ENCODE measurements around the gene MSI1.

Gene MSI1

DNA sequence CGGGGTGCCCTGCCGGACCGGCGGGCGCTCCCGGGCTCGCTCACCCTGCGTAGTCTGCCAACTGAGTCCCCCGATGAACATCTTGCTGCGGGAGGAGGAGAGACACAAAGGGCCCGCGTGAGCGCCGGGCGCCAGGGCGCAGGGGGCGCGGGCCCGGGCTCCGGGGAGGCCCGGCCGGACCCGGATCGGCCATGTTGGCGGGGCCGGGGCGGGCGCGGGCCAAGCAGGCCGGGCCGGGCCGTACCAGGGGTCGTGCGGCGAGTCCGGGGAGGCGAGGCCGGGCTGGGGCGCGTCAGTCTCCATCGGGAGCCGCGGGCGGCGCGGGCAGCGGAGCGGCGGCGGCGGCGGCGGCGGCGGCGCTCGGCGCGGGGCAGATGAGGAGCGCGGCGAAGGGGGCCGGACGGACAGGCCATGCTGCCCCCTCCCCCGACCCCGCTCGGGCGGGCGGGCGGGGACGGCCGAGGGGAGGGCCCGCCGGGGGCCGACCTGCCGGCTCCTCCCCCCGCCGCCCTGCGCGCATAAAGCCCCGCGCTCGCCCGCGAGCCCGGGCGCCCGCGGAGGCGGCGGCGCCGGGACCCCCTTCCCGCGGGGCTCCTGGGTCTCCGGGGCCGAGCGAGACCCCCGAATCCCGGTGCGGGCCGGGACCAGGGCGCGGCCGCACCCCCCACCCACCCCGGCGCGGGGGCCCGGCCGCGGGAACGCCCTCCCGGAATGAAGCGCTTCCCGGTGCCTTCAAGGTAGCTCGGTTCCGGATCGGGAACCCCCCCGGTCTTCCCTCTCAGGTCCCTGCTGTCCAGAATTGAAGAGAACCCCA, at the start of gene MSI1:
Gene MSI1 (minus strand): TSS at position 376 of the 814 bp plus-strand sequence. CDS start 73 bp downstream, at position 303.
- DNase-seq (ENCODE audit: extremely low spot score, insufficient read length, low read depth), result no peak
- no peak for FAIRE-seq

DNA sequence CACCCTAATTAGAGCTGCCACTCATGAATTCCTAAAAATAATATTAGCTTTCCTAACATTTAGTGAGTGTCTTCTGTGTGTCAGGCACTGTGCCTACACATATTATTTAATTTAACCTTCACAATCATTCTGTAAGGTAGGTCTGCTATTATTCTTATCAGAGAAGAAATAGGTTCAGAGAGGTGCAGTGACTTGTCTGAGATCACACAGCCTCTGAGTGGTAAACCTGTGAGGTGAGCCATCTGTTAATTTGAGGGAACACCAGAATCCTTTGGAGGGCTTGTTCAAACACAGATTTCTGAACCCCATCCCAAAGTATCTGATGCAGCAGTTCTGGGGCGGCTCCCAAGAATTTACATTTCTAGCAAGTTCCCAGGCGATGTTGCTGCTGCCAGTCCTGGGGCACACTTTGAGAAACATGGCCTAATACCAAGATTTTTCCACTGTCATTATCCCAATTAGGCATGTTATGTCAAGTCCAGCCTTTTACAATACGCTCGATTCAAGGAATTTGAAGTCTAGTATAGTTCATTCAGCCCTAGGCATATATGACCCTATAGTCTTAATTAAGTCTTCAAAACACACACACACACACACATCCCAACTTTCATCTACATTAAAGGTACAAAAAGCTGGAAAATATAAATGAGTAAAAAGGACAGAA, 49.1 kb upstream of the MSI1 start:
- DNase-seq (ENCODE audit: extremely low spot score, insufficient read length, low read depth) (no peak), FAIRE-seq (no peak)

DNA sequence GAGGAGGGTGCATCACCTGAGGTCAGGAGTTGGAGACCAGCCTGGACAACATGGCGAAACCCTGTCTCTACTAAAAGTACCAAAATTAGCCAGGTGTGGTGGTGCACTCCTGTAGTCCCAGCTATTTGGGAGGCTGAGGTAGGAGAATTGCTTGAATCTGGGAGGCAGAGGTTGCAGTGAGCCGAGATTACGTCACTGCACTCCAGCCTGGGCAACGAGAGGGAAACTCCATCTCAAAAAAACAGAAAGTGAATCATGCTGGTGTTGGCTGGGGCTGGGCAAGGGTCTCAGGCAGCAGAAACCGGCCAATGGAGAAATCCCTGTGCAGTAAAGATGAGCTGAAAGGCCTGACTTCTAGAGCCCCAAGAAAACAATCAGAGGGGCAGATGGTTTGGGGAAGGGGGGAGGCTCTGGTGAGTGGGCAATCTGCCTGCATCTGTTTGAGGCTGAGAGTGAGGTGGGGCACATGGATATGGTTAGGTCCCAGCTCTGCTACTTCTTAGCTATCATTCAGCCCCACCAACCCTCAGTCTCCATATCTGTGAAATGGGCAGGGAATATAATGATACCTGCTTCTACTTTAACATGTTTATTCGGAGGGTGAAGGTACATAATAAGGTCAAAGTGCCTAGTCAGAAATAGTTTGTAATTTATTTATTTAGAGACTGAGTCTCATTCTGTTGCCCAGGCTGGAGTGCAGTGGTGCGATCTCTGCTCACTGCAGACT, 47.7 kb upstream of the MSI1 start:
- no peak for DNase-seq (ENCODE audit: extremely low spot score, insufficient read length, low read depth)
- FAIRE-seq, result no peak

DNA sequence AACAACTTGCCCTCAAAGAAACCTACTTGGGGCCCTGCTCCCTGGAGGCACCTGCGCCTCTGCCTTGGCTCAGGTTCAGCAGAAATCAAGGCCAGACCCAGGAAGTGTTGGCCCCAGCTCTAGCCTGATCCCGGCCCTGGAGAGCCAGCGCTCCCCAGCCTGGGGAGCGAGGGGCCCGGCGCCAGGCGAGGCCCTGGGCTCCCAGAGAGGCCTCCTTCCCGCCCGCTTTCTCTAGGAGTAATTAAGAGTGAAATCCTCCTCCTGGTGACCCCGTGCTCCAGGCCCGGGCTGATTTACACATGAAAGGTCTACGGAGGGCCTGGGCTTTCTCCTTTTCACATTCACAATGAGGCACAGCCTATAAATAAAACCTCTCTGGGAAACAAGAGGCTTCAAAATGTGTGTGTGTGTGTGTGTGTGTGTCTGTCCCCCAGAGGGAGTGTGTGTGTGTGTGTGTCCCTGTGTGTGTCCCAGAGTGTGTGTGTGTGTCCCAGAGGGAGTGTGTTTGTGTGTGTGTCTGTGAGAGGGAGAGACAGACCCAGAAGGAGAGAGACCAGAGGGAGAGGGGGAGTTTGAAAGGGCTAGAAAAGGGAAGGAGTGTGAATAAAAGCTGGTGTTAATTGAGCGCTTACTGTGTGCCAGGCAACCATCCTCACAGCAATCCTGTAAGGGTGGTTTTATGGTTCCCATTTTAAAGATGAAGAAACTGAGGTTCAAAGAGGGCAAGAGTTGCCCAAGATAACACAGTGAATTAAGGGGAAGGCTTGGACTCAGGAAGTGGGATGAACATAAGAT, 45.1 kb upstream of the MSI1 start:
- DNase-seq (ENCODE audit: extremely low spot score, insufficient read length, low read depth) (no peak), FAIRE-seq (no peak)

DNA sequence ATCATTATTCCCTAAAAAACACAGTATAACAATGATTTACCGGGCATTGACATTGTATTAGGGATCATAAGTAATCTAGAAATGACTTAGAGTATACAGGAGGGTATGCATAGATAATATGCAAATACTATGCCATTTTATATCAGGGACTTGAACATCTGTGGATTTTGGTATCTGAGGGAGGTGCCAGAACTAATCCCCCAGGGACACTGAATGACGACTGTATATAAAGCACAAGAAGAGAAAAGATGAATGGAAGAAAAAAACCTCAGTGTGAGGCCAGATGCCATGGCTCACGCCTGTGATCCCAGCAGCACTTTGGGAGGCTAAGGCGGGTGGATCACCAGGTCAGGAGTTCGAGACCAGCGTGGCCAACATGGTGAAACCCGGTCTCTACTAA, 43.5 kb upstream of the MSI1 start:
- DNase-seq (ENCODE audit: extremely low spot score, insufficient read length, low read depth) (no peak), FAIRE-seq (no peak)

DNA sequence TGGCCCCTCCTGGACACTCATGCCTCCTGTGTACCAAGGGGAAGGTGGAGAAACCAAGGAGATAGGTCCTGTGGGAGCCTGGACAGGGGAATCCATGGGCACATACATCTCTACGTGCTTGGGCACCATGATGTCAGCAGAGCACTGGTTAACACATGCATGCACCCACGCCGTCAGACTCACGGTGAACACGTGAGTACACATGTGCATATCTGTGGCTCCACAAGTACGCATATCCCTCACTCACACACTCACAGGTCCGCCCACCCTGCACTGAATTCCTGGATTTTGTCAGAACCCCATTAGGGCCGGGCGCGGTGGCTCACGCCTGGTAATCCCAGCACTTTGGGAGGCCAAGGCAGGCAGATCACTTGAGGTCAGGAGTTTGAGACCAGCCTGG, 39.8 kb upstream of the MSI1 start:
- no peak for FAIRE-seq
- no peak for DNase-seq (ENCODE audit: extremely low spot score, insufficient read length, low read depth)

DNA sequence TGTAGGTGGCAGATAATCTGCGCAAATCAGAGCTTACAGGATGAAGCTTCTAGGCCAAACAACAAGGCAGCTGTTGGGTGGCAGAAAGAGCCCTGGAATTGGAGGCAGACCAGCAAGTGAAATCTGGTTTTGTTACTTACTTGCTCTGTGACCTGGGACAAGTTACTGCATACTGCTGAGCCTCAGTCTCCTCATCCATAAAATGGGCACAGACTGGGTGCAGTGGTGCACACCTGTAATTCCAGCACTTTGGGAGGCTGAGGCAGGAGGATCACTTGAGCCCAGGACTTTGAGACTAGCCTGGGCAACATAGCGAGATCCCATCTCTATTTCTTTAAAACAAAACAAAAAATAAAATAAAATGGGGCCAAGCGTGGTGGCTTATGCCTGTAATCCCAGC, 37.6 kb upstream of the MSI1 start:
- FAIRE-seq (no peak), DNase-seq (ENCODE audit: extremely low spot score, insufficient read length, low read depth) (no peak)

DNA sequence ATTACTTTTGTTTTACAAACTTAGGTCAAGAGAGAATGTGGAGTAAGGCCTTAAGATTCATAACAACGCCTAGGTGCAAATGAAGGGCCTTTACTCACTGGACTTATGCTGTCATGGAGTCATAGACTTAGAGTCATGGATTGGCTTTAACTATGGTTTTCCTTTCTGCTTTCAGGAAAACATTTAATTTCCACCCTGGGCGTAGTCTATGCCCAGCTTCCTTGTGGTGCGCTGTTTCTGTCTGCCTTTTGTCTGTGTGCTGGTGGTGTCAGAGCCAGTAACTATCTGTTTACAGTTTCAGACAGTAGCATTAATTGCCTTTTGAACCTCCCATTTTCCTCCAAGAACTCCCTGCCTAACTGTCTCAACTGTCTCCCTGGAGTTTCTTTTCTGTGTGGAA, 37.1 kb upstream of the MSI1 start:
- no peak for FAIRE-seq

DNA sequence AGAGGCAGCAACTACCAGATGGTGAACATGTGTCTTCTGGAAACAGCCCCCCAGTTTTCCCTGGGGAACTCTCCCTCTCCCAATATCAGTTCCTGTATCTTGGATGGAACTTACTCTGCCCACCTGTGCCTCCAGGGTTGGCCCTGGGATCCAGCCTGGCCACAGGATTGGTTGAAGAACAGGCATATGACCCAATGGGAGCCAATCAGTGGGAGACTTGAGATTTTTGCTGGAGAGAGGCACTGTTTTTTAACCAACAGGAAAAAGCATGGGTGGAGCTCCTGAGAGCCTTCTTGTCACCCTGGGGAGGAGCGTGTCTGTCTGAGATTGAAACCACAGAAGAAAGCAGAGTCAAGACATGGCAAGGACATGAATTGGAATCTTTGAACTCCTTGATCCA, 35.3 kb upstream of the MSI1 start:
- FAIRE-seq, result no peak
- no peak for DNase-seq (ENCODE audit: extremely low spot score, insufficient read length, low read depth)

More for the DNA sequence above, 37.1 kb upstream of the MSI1 start:
- DNase-seq (ENCODE audit: extremely low spot score, insufficient read length, low read depth), result no peak

DNA sequence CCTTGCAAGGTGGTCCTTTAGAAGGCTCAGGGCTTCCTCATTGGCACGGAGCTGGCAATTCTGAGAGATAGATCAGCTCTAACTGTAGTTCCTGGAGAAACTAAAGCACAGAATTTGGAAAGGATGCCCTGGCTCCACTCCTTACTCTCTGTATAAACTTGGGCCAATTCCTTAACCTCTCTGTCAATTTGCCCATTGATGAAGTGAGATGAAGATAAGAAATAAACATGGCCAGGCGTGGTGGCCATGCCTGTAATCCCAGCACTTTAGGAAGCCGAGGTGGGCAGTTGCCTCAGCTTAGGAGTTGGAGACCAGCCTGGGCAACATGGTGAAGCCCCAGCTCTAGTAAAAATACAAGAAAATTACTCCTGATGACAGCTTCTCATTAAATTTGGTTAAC, 34.9 kb upstream of the MSI1 start:
- FAIRE-seq, result no peak
- no peak for DNase-seq (ENCODE audit: extremely low spot score, insufficient read length, low read depth)

DNA sequence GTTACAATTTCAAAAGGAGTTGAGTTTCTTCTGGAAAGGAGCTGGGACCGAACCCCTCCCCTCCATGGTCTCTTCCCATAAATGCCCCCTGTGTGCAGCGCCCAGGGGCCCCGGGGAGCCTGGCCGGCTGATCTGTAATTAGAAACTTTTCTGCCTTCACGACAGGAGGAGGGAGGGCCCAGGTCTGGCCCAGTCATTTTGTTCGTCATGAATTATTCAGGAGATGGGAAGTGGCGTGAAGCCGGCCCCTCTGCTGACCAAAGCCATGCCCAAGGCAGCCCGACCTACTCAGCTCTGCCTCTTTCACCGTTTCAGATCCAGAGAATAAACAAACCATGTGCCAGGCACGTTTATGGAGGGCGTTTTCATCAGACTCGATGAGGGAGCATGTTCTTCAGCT, 33.3 kb upstream of the MSI1 start:
- DNase-seq (ENCODE audit: extremely low spot score, insufficient read length, low read depth) (no peak), FAIRE-seq (no peak)

DNA sequence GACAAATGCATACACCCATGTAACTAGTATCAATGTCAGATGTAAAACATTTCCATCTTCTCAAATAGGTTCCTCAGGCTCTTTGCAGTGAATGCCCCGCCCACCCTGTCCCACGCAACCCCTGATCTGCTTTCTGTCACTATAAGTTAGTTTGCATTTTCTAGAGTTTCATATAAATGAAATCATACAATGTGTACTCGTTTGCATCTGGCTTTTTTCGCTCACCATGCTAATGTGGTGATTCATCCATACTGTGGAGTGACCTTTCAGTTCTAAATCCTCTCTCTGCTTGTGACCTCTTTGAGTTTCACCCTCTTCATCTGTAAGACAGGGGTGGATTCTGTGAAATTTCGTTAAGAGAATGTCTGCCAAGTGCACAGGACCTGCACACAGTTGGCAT, 30.6 kb upstream of the MSI1 start:
- FAIRE-seq (no peak), DNase-seq (ENCODE audit: extremely low spot score, insufficient read length, low read depth) (no peak)

DNA sequence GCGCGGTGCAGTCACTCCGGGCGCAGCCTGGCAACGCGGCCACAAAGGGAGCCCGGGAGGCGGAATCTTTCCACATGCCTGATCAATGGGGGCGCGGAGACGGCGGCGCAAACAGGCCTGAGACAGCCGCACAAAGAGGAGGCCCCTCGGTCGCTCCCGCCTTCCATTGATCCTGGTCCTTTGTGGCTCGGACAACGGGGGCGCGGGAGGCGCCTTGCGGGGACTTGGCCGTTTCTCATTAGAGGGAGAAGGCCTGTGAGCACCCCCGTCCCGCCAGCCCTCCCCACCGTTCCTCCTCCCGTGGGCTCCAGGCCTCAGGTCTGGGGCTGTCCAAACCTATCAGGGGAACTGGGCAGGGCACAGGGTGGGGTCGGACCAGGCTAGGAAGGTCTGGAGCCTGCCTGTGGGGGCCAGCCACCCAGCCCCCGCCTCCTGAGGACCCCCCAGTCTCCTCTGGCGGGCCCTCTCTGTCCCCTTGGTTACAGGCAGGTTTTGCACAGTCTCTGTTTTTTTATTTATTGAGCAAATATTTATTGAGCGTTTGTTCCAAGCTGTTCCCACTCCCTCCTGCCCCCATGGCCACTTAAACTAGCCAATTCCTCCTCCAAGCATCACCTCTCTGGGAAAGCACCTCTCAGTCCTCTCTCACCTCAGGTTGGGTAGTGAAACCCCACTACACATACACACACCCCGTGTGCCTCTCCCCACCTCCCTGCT, 29.0 kb upstream of the MSI1 start:
- FAIRE-seq, result no peak

DNA sequence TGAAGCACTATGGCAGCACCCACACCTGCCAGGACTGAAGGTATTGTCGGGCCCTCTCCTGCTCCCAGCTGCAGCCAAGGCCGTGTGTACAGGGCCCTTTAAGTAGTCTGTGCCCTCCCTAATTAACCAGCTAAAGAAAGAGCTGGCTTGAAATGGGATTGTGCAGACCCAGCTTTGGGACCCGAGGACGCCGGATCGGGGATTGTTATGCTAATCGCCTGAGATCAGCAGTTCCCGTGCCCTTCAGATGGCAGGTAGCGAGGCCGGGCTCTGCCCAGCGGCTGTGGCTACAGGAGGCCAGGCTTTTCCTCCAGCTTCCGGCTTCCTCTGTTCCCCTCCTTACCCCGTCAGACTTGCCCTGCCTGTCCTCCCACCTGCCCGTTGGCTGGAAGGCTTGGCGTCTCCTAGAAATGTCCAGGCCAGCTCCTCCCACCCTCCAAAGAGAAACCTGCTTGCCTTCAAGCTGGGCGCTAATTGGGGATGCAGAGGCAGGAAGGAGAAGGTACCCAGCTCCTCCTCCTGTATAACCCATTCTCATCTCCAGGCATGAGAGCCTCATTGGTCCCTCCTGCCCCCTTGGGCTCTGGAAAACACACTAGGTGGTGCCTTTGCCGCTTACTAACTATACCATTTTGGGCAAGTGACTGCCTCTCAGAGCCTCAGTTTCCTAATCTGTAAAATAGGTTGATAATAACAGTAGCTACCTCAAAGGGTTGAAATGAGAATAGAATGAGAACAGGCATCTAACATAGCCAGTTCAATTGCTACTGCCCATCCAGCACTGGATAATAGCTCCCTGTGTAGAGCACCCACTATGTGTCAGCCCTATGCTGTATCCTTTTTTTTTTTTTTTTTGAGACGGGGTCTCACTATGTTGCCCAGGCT, 25.8 kb upstream of the MSI1 start:
- DNase-seq (ENCODE audit: extremely low spot score, insufficient read length, low read depth) (no peak), FAIRE-seq (no peak)

More for the DNA sequence above, 29.0 kb upstream of the MSI1 start:
- no peak for DNase-seq (ENCODE audit: extremely low spot score, insufficient read length, low read depth)

DNA sequence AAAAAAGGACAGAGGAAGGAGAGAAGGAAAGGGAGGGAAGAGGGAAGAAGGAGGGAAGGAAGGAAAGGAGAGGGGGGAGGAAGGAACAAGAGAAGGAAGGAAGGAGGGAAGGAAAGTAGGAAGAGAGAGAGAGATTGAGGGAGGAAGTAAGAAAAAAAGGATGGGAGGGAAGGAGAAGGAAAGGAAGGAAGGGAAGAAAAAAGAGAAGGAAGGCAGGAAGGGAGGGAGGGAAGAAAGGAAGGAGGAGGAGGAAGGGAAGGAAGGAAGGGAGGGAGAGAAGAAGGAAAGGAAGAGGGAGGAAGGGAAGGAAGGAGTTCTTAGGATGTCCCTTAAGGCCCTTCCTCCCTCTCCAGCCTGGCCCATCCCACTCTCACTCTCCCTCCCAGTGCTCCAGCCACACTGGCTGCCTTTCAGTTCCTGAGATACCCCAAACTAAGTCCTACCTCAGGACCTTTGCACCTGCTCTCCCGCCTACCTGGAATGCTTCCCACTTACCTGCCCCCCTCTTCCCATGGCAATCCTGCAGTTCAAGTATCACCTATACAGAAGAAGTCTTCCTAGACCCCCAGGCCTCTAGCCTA, 21.7 kb upstream of the MSI1 start:
- FAIRE-seq (no peak), DNase-seq (ENCODE audit: extremely low spot score, insufficient read length, low read depth) (no peak)

DNA sequence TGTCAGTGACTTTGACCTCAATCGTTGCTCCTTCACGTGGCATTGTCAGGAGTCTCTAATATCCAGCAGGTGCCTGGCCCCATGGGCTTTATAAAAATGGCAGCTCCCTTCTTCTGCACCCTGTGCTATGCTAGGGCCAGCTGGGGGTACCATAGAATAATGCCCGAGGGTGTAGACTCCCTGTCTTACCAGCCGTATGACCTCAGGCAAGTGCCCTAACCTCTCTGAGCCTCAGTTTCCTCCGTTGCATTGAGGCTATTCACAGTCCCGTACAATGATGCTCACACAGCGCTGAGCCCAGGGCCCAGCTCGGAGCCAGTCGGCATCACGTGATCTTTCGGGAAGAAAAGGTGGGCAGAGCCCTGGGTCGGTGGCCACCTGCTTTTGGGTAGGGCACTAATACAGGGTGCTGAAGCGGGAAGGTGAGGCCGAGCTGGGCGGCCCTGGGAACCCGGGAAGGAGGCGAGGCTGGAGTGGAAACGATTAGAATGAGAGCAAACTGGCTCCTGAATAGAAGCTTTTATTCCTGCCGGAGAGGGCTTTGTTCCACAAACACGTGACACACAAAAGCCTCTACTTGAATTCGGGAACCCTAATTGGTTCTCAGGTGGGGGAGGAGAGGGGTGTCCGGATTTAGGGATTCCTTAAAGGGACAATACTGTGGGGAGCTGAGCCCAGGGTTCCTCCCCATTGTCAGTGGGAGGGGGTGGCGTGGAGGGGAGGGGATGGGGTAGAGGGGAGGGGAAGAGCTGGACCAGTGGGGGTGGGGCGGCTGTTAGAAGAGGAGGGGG, 19.9 kb upstream of the MSI1 start:
- DNase-seq (ENCODE audit: extremely low spot score, insufficient read length, low read depth) (no peak), FAIRE-seq (no peak)

DNA sequence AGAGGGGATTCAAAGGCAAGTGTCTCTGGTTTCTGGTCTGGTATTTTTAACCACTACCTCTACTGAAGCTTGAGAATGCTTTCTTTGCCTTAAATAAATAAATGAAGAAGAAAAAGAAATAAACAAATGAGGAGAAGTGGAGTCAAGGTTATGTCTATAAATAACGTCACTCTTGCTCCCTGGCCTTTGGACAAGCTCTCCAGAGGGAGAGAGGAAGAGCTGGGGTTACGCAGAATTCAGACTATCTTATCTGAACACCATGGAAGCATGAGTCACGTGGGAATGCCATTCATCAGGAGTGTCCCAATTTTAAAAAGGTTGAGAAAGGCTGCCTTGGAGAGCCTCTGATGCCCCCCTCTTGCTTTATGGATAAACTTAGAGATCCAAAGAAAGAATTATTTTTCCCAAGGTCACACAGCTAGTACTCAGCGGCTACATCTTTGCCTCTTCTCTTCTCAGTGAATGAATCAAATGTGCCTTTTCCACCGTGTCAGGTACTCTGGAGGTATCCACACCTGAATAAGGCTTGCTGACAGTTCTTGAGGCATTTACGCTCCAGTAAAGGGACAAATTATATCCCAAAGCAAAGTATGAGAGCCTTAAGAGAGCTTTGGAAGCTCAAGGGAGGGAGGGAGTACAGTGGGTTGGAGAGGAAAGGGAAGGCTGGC, 12.9 kb upstream of the MSI1 start:
- no peak for DNase-seq (ENCODE audit: extremely low spot score, insufficient read length, low read depth)
- FAIRE-seq, result no peak
